ENCODE data around the gene BHLHE23.

DNA sequence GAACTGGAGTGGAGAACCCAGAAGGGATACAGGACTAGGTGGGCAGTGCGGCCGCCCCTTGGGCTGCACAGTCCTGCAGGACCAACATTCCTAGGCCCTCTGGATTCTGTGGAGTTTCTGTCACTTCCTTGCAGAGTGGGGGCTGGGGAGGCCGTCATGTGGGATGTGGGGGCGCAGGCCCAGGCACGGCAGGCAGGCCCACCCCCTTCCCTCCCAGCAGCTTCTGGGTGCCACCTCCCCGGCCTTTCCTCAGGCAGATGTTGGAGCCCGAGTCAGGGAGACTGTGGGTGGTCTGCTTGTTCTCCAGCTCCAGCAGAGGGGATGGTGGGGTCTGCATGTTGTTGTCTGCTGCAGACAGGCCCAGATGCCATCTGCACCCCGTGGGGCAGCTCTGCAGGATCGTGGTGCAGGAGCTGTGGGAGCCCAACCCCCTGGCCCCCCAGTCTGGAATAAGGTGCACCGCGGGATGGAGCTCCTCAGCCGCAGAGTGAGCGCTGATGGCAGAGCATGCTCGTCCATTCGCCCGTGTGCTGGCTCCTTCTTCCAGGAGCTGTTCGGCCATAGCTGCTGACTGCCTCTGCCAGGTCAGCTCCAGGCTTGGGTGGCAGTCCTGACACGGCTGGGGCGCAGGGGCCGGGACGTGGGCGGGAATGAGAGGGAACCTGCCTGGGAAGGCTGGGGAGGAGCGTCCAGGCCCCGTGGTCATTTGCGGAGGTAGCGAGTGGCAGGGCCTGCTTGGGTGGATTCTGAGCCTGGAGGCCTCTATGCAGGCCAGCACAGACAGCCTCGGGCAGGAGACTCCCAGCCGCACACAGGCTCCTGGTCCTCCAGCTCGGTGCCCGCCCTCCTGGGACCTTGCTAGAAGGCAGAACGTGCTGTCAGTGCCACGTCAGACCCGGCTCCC, 36.2 kb downstream of the BHLHE23 start:
- TF ChIP-seq, protein P1, sequence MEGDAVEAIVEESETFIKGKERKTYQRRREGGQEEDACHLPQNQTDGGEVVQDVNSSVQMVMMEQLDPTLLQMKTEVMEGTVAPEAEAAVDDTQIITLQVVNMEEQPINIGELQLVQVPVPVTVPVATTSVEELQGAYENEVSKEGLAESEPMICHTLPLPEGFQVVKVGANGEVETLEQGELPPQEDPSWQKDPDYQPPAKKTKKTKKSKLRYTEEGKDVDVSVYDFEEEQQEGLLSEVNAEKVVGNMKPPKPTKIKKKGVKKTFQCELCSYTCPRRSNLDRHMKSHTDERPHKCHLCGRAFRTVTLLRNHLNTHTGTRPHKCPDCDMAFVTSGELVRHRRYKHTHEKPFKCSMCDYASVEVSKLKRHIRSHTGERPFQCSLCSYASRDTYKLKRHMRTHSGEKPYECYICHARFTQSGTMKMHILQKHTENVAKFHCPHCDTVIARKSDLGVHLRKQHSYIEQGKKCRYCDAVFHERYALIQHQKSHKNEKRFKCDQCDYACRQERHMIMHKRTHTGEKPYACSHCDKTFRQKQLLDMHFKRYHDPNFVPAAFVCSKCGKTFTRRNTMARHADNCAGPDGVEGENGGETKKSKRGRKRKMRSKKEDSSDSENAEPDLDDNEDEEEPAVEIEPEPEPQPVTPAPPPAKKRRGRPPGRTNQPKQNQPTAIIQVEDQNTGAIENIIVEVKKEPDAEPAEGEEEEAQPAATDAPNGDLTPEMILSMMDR (IDR thresholded peaks at IDR 0.05 in 4 of 5, conservative IDR thresholded peaks at IDR 0.05 in 1 of 5) = no peak
- TF ChIP-seq POLR2A (IDR thresholded peaks at IDR 0.05) = no peak

Data from gastrocnemius medialis (tissue), 4 donors.